GM10248 (cell line): ENCODE data around the gene KRT35.
"Not testable (repeated sequence)": the region's sequence is repeated elsewhere in the genome, so short reads cannot be mapped to it uniquely, and the experiment has no call there.

Experiments used
- CTCF ChIA-PET: fragments of 300-600 bp; sonication (Branson Sonifier 250); formaldehyde crosslinking; extraction: SDS; loops from one replicate; lab custom pipeline; 2021; ENCODE audit warnings: antibody characterized with exemption; lab: Yijun Ruan, JAX
- POLR2A ChIA-PET: fragments of 350-650 bp; sonication (Branson Sonifier 250); formaldehyde crosslinking; extraction: SDS; loops from one replicate; lab custom pipeline; 2020; ENCODE audit warnings: antibody characterized with exemption; lab: Yijun Ruan, JAX
- DNase-seq: peaks from one replicate; pipeline ENCODE4 v3.0.0; 2012; ENCODE audit errors: extremely low spot score
- TF ChIP-seq, protein P1 (sequence below): IDR thresholded peaks from 2 replicates; pipeline ENCODE4 v1.5.1; 2012; ENCODE audit warnings: mild to moderate bottlenecking, low read depth; ENCODE audit errors: extremely low read depth, missing control alignments, control extremely low read depth

The KRT35 gene

DNA sequence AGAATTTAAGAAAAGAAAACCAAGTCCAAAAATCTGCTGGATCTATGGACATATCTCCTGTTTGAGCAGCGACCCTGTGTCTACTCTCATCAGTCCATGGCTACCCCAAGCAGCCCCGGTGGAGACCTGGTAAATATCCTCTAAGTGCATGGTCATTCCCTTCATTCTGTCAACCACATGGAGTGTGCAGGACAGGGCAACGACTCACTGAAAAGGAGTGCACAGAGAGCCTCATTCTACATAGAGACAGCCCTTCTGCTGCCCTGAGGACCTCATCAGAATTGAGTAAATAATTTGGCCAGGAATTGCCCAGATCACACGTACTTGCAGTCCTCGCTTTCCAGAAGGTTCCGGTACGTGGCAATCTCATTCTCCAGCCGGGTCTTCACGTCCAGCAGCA lies 43.2 kb downstream of the KRT35 start:
- CTCF ChIA-PET = no interaction called here
- POLR2A ChIA-PET = no interaction called here
- TF ChIP-seq, protein P1, sequence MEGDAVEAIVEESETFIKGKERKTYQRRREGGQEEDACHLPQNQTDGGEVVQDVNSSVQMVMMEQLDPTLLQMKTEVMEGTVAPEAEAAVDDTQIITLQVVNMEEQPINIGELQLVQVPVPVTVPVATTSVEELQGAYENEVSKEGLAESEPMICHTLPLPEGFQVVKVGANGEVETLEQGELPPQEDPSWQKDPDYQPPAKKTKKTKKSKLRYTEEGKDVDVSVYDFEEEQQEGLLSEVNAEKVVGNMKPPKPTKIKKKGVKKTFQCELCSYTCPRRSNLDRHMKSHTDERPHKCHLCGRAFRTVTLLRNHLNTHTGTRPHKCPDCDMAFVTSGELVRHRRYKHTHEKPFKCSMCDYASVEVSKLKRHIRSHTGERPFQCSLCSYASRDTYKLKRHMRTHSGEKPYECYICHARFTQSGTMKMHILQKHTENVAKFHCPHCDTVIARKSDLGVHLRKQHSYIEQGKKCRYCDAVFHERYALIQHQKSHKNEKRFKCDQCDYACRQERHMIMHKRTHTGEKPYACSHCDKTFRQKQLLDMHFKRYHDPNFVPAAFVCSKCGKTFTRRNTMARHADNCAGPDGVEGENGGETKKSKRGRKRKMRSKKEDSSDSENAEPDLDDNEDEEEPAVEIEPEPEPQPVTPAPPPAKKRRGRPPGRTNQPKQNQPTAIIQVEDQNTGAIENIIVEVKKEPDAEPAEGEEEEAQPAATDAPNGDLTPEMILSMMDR = no peak
- DNase-seq = no peak

DNA sequence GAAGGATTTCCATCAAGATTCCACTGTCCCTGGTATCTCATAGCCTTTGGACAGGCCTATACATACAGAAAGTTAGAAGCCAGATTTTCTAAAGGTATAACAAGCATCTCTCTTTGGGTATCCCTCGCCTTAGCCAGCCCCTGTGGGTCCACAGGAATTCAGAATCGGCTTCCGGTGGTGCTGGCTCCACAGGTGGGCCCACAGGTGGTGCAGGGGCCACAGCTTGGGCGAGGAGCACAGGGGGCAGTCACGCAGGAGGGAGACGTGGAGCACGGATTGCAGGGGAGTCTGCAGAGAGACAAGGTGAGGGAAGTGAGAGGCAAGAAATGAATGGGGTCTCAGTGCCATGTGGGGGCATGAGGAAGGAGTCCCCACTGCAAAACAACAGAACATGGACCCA lies 43.7 kb downstream of the KRT35 start:
- CTCF ChIA-PET = no interaction called here
- TF ChIP-seq, protein P1 = no peak
- no peak for DNase-seq
- POLR2A ChIA-PET = no interaction called here

DNA sequence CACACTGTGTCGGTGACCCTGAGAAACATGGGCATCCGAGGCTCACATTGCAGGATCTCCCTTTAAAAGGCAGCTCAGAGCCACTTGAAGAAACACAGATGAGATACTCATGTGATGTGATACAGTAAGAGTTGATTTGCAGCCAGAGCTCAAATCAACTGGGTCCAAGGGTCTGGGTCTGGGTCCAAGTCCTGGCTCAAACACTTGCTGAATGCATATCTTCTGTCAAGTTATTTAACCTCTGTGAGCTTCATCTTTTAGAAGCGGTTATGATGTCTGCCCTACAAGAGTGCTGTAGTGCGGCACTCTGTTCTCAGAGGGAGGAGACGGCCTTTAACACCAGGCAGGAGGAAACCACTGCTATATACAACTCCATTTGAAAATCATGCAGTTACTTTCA lies 46.5 kb downstream of the KRT35 start:
- POLR2A ChIA-PET = no interaction called here
- CTCF ChIA-PET = interaction anchor here (1.1 kb wide), 1 partner anchor 114 kb away, joined by 3 read pairs; no protein-coding TSS in a partner anchor
- no peak for DNase-seq
- TF ChIP-seq, protein P1 = no peak

DNA sequence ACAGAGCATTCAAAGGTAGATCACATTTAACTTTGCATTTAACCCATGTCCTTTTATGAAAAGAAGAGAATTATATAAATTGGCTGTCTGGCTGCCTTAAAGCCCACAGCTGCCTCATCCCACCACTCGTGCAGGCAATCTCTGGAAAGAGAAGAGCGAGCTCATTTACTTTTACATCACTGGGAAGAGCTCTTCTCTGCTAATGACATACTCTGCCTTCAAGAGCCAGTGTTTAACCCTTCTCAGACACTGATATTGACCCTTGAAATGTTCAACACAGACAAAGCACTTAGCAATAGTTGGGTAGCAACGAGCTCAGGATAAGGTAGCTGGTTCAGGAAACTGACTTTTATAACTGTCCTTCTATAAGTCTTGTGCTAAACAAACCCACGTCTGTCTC lies 46.9 kb downstream of the KRT35 start:
- DNase-seq = no peak
- ChIA-PET CTCF (interaction anchor here (1.1 kb wide), 1 partner anchor 115 kb away, joined by 3 read pairs; no protein-coding TSS in a partner anchor), POLR2A (no interaction called here)
- TF ChIP-seq, protein P1 = no peak

DNA sequence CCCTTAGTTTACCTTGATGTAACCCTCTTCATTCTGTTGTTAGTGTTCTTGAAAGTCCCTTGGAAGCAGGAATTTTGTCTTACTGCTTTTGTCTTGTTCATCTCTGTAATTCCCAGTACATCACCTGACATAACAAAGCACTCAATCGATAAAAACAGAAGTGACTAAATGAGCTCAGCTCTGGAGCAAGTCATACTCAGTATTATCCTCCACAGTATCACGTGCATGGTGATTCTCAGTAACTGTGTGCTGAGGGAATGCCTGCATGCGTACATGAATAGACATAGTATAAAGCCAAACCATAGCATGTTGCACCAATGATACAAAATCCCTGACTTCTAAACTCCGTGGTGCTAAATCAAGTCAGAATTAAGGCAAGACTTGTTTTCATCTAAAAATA lies 47.4 kb downstream of the KRT35 start:
- CTCF ChIA-PET = no interaction called here
- POLR2A ChIA-PET = no interaction called here
- no peak for DNase-seq
- TF ChIP-seq, protein P1 = no peak

DNA sequence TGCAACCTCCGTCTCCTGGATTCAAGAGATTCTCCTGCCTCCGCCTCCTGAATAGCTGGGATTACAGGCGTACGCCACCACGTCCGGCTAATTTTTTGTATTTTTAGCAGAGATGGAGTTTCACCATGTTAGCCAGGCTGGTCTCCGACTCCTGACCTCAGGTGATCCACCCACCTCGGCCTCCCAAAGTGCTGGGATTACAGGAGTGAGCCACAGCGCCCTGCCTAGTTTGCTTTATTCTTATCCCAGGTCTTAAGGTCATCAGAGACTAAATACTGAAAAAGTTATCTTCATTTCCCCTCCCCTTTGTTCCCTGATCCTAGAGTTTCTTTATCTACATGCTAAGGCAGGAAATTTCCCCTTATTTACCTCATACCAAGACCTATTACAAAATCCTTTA lies 50.6 kb downstream of the KRT35 start:
- POLR2A ChIA-PET, DNase-seq, CTCF ChIA-PET: not testable (repeated sequence)

DNA sequence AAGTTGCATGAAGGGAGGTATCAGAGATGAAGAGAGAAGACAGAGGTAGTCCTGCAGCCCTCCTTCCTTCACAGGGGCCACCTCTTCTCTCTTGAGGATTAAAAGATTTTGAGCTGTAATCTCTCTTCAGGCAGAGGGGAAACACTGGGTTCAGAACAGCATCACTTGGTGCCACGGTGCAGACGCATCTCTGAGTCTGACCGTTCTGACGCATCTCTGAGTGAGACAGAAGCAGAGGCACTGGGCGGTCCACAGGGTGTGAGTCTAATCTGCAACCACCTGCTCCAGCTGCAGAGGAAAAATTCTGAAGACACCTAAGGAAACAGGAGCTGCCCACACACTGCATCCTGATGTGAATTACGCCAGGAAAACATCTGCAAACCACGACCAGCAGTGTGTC lies 51.3 kb downstream of the KRT35 start:
- POLR2A ChIA-PET = no interaction called here
- CTCF ChIA-PET = no interaction called here
- DNase-seq = no peak
- TF ChIP-seq, protein P1 = no peak
